Common myeloid progenitor, CD34-positive (primary cell): ENCODE results near the gene NMRK1.
A peak's percentile ranks its signal among the peaks of the same experiment; 100 is the strongest.

ENCODE experiments used
- CTCF ChIA-PET: fragments of 350-600 bp; sonication (Branson Sonifier 250); formaldehyde crosslinking; loops from one replicate; lab custom pipeline; 2021; ENCODE audit warnings: antibody characterized with exemption; lab: Charles Lee
- POLR2A ChIA-PET: fragments of 350-600 bp; sonication (Branson Sonifier 250); formaldehyde crosslinking; loops from one replicate; lab custom pipeline; 2021; ENCODE audit warnings: antibody characterized with exemption; lab: Charles Lee
- DNase-seq, 3 donors: peaks; one replicate each; pipeline versions ENCODE4 v3.0.0 to v3.0.0-alpha.2; 2013
- H3K27ac ChIP-seq, 2 experiments: 1 replicate in 1 of 2; 2 replicates in 1 of 2; pipeline ENCODE4 v1.7.0; 2013; ENCODE audit warnings: inconsistent platforms in 2 of 2, low read length in 2 of 2, mild to moderate bottlenecking in 2 of 2, low read depth in 1 of 2, moderate library complexity in 1 of 2; ENCODE audit not compliant: severe bottlenecking in 2 of 2, insufficient read depth in 1 of 2, poor library complexity in 1 of 2
- H3K27me3 ChIP-seq, 5 experiments: replicated peaks in 2 of 5; 1 replicate in 3 of 5; 2 replicates in 2 of 5; pipeline versions ENCODE4 v1.6.1 to v1.7.0; 2013; ENCODE audit warnings: low read length in 4 of 5, mild to moderate bottlenecking in 2 of 5, moderate library complexity in 2 of 5, inconsistent platforms in 1 of 5; ENCODE audit not compliant: insufficient read depth in 5 of 5, control insufficient read depth in 4 of 5
- H3K36me3 ChIP-seq, 4 experiments: 1 replicate in 2 of 4; 2 replicates in 2 of 4; pipeline versions ENCODE4 v1.6.1 to v1.7.0; 2013; ENCODE audit warnings: low read length in 3 of 4, control low read depth in 1 of 4, mild to moderate bottlenecking in 1 of 4; ENCODE audit not compliant: control insufficient read depth in 4 of 4, insufficient read depth in 4 of 4
- H3K4me1 ChIP-seq, 4 experiments: 1 replicate in 3 of 4; 2 replicates in 1 of 4; pipeline versions ENCODE4 v1.6.1 to v1.7.1; 2013; ENCODE audit warnings: low read length in 3 of 4, mild to moderate bottlenecking in 3 of 4, control low read depth in 1 of 4, inconsistent platforms in 1 of 4, moderate library complexity in 1 of 4; ENCODE audit not compliant: control insufficient read depth in 4 of 4, insufficient read depth in 4 of 4; ENCODE audit errors: control extremely low read depth in 1 of 4
- H3K4me3 ChIP-seq, 7 experiments: 1 replicate in 4 of 7; 2 replicates in 3 of 7; pipeline versions ENCODE4 v1.5.1 to v1.7.0; 2013; ENCODE audit warnings: mild to moderate bottlenecking in 7 of 7, low read length in 6 of 7, moderate library complexity in 6 of 7, inconsistent platforms in 2 of 7, low read depth in 2 of 7, control low read depth in 1 of 7; ENCODE audit not compliant: insufficient read depth in 4 of 7, control insufficient read depth in 1 of 7; ENCODE audit errors: extremely low read depth in 1 of 7
- H3K9me3 ChIP-seq, 5 experiments: 1 replicate in 4 of 5; 2 replicates in 1 of 5; pipeline versions ENCODE4 v1.6.1 to v1.7.1; 2013; ENCODE audit warnings: low read length in 4 of 5, mild to moderate bottlenecking in 2 of 5, inconsistent platforms in 1 of 5, low read depth in 1 of 5, moderate library complexity in 1 of 5; ENCODE audit not compliant: control insufficient read depth in 4 of 5, insufficient read depth in 2 of 5; ENCODE audit errors: control extremely low read depth in 1 of 5
- WGBS: methylation state at CpG from one replicate; pipeline ENCODE4 v1.1.5; 2013; ENCODE audit not compliant: insufficient coverage; 5-methylcytosine and 5-hydroxymethylcytosine counted together

NMRK1 gene

DNA sequence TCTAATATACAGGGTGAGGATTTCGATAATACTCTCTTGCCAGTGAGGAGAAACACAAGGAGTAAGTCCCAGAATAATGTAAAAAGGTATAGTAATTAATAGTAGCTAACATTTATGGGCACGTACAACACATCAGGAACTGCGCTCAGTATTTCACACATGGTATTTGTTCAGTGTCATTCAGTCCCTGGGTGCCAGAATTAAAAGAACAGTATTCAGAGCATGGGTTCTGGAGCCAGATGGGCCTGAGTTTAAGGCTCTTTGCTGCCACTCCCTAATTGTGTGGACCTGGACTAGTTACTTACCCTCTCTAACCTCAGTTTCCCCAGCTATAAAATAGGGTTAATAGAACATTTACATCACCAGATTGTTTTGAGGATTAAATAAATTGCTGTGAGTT is 16.7 kb upstream of the NMRK1 start:
- Histone ChIP-seq H3K4me1 (peaks cover 0 to 12% (median 3%) of the 10 kb centered on the region in 4 experiments), H3K27me3 (no peaks in the 10 kb centered on the region), H3K9me3 (no peaks in the 10 kb centered on the region), H3K36me3 (peaks cover 0 to 3% (median 2%) of the 10 kb centered on the region in 4 experiments), H3K27ac (no peak overlapping the region), H3K4me3 (no peak overlapping the region)
- POLR2A ChIA-PET, result interaction anchor here (0.5 kb wide), 1 partner anchor 325 kb away, joined by 4 read pairs; no protein-coding TSS in a partner anchor
- CTCF ChIA-PET, result interaction anchor here (1.0 kb wide), 1 partner anchor 9 kb away, joined by 3 read pairs; no protein-coding TSS in a partner anchor
- no peak for DNase-seq
- 100% methylated on average over 2 of the region's 3 CpGs for WGBS

DNA sequence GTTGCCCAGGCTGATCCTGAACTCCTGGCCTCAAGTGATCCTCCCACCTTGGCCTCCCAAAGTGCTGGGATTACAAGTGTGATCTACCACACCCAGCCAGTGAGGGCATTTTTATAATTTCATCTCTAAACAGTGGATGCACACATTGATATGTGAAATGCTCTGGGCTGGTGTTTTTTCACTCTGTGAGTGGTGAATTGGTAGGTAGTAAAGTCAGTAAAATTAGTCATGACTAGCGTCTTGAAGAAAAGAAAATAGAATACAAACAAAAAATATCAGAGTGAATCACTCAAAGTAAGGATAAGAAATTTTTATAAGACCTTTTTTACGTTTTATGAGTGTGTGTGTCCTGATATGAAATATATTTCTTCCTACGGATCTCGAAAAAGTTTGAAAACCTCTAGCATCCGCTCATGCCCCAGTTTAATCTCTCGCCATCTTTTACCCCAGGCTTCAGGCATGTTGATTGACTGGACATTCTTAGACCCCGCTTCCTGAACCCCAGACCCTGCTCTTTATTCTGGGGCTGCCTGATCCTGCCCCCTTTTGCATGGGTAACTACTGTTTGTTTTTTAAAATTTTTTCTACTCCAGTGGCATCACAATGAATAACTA is 14.3 kb upstream of the NMRK1 start:
- ChIA-PET CTCF (interaction anchor here (1.7 kb wide), 1 partner anchor 10 kb away, joined by 3 read pairs; no protein-coding TSS in a partner anchor), POLR2A (no interaction called here)
- H3K9me3 ChIP-seq, result no peaks in the 10 kb centered on the region
- H3K27me3 ChIP-seq, result no peaks in the 10 kb centered on the region
- H3K36me3 ChIP-seq, result peaks cover 0 to 3% (median 3%) of the 10 kb centered on the region in 4 experiments
- no peak overlapping the region for H3K27ac ChIP-seq
- no peak for DNase-seq
- peaks cover 0 to 12% (median 3%) of the 10 kb centered on the region in 4 experiments for H3K4me1 ChIP-seq
- no peak overlapping the region for H3K4me3 ChIP-seq
- 95% methylated on average over 4 of the region's 7 CpGs for WGBS

DNA sequence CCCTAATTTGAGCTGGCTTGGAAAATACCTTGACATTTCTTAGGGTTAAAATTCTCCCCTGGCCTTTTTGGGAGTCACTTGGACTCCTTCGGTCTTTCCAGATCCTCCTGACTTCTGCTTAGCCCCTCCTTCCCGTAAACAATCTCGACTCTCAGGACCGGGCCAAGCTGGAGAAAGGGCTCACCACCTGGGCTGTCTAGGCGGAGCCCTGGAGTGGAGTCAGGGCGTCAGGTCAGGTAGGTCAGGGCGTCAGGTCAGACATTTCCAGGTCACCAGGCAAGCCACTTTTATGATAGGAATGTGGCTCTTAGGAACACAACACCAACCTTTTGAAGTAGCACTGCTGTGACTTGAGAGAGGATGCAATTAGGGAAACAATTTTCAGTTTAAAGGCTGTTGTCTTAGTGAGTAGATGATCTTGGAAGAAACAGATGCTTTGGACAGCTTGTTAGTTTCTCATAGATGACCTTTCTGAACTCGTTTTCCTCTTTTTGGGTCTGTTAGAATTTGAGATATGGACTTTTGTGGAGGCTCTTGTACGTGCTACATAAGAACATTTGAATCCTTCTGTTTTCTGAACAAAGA is 13.1 kb upstream of the NMRK1 start:
- 100% methylated on average over 5 of the region's 9 CpGs for WGBS
- Histone ChIP-seq H3K27me3 (no peaks in the 10 kb centered on the region), H3K27ac (no peak overlapping the region), H3K36me3 (peaks cover 0 to 7% (median 3%) of the 10 kb centered on the region in 4 experiments), H3K4me3 (no peak overlapping the region), H3K4me1 (peaks cover 0 to 12% (median 3%) of the 10 kb centered on the region in 4 experiments), H3K9me3 (no peaks in the 10 kb centered on the region)
- CTCF ChIA-PET, result interaction anchor here (0.7 kb wide), 1 partner anchor 11 kb away, joined by 3 read pairs; no protein-coding TSS in a partner anchor
- DNase-seq, result no peak
- POLR2A ChIA-PET, result no interaction called here

DNA sequence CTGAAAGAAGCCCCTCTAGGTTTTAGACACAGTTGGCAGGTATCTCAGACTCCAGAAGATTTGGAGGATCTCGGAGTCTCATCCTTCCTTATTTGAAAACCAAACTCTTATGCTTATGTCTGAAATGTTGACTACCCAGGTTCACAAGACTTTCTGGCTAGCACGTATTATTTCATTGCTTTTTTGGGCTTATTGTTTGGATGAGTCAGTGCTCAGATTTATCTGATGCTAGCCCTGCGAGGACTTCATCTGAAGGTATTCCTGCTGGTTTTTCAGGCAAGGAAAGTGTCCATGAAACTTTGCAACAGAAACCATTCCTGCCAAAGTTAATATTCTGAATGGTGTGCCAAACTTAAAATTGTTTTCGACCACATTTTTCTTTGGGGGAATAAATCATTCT is 8.8 kb upstream of the NMRK1 start:
- peaks cover 0 to 7% (median 0%) of the 10 kb centered on the region in 4 experiments for H3K36me3 ChIP-seq
- H3K9me3 ChIP-seq, result no peaks in the 10 kb centered on the region
- no peak for DNase-seq
- ChIA-PET POLR2A (no interaction called here), CTCF (no interaction called here)
- WGBS, result 95% methylated on average over 2 of the region's 4 CpGs
- peaks cover 0 to 1% (median 0%) of the 10 kb centered on the region in 4 experiments for H3K4me1 ChIP-seq
- H3K27me3 ChIP-seq, result no peaks in the 10 kb centered on the region
- H3K4me3 ChIP-seq, result no peak overlapping the region
- H3K27ac ChIP-seq, result no peak overlapping the region

DNA sequence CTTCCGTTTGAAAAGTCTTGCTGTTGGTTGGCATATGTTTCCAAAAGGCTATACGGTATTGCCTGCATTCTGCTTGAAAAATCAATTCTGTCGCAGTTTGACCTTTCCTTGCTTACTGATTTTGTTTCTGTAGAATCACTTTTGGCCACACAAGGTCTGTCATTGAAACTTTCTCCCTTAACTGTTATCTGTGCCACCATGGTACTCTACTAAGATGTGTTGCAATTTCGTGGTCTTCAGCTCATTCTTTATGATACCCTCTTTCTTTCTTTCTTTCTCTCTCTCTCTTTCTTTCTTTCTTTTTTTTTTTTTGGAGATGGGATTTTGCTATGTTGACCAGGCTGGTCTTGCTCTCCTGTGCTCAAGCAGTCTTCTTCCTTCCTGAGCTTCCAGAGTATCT is 4.8 kb upstream of the NMRK1 start:
- H3K9me3 ChIP-seq, result no peaks in the 10 kb centered on the region
- H3K27me3 ChIP-seq, result no peaks in the 10 kb centered on the region
- no peak overlapping the region for H3K4me3 ChIP-seq
- H3K36me3 ChIP-seq, result peaks cover 0 to 5% (median 0%) of the 10 kb centered on the region in 4 experiments
- peaks cover under 1 to 29% (median 14%) of the 10 kb centered on the region in 4 experiments for H3K4me1 ChIP-seq
- CTCF ChIA-PET, result interaction anchor here (0.7 to 1.6 kb wide), 4 partner anchors 8 to 79 kb away, joined by 3 to 4 read pairs (median 3); no protein-coding TSS in a partner anchor
- no peak for DNase-seq
- POLR2A ChIA-PET, result interaction anchor here (0.6 kb wide), 1 partner anchor 1255 kb away, joined by 4 read pairs; no protein-coding TSS in a partner anchor
- 98% methylated on average over 3 of the region's 4 CpGs for WGBS
- H3K27ac ChIP-seq, result no peak overlapping the region

DNA sequence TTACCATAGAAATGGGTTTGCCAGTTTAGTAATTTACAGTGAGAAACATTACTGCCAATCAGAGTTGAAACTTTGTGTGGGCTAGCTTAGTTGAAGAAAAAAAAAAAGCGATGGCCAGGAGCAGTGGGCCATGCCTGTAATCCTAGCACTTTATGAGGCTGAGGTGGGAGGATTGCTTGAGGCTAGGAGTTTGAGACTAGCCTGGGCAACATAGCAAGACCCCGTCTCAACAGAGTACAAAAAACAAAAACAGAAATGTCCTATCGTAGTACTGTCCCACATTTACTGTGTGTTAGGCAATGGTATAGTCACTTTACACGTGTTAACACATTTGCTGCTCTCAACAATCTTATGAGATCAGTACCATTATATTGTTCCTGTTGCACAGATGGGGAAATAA is 2.6 kb upstream of the NMRK1 start:
- Histone ChIP-seq H3K36me3 (no peaks in the 10 kb centered on the region), H3K4me3 (peak overlapping the region in 1 of 7 experiments; percentile 5), H3K9me3 (no peaks in the 10 kb centered on the region), H3K27ac (no peak overlapping the region), H3K4me1 (peaks cover 7 to 51% (median 25%) of the 10 kb centered on the region in 4 experiments), H3K27me3 (no peaks in the 10 kb centered on the region)
- DNase-seq, result no peak
- WGBS, result 95% methylated on average over 4 of the region's 4 CpGs
- ChIA-PET POLR2A (no interaction called here), CTCF (interaction anchor here (1.1 kb wide), 1 partner anchor 318 kb away, joined by 4 read pairs; no protein-coding TSS in a partner anchor)

DNA sequence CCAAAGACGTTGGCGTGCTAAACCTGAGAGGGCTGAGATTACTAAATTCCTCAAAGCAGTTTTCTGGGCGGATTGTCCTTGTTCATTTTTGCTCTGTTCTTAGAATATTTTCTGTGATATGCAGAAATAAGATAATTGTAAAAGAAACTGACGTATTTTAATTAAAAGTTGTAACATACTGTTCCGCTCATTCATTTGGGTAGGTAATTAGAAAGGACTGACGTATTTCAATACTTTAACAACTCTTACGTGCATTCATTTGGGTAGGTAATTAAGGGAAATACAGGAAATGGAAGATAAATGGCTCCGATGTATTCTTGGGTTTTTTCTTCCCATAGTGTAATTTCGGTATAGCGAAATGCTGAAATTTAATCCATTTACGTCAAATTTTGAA is 1.4 kb upstream of the NMRK1 start:
- no peak for DNase-seq
- H3K27ac ChIP-seq, result peak overlapping the region; percentile 33 to 79
- ChIA-PET CTCF (interaction anchor here (0.7 to 1.1 kb wide), 3 partner anchors 59 to 317 kb away, joined by 3 to 4 read pairs (median 3); no protein-coding TSS in a partner anchor), POLR2A (no interaction called here)
- WGBS, result 40% methylated on average over 5 of the region's 11 CpGs
- no peaks in the 10 kb centered on the region for H3K9me3 ChIP-seq
- H3K36me3 ChIP-seq, result no peaks in the 10 kb centered on the region
- peak overlapping the region; percentile 55 to 99 (median 95) for H3K4me3 ChIP-seq
- H3K4me1 ChIP-seq, result peaks cover 7 to 55% (median 30%) of the 10 kb centered on the region in 4 experiments
- H3K27me3 ChIP-seq, result no peaks in the 10 kb centered on the region
